NCI-H2081 treated with DMSO at 0.1 percent for 48 hours (cell line): ENCODE measurements around the gene ITPRIP.

ENCODE experiments used
- DNase-seq: peaks from one replicate; lab custom pipeline; 2025; lab: John Stamatoyannopoulos, UW

Gene ITPRIP

DNA sequence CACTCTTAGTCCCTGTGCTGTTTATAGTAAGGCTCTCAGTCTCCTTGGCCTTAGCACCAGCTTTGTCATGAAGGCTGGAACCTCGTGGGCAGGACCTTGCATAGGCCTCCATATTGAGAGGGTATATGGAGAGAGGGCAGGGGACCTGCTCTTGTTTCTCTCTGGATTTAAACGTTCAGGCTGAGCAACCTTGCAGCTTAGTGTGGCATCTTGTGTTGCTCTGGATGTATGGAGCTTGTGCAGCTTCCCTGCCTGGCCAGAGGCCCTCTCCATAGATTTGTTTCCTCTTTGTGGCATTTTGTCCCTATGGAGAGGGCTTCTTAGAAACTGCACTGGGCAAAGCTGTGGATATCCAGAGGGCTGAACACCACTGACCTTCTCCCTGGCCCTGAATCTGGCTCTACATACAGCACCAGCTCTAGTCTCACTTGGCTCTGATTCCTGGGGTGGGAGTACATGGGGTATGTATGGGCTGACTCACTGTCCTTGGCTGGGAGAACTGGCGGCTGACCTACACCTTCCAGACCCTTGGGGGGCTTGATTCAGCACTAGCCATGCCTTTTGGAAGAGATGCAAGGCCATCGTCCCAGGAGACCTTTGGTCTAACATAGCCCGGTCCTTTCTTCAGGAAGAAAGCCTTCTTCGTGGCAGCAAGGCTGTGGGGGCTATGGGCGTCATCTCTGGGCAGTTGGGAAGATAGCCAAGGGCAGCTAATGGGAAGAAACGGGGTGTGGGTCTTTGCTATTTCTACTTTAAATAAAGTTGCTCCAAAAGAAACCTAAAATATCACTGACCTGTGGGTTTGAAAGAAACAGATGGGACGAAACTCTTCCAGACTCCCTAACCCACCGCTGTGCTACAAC is 30.5 kb downstream of the ITPRIP start:
- DNase-seq, result no peak

DNA sequence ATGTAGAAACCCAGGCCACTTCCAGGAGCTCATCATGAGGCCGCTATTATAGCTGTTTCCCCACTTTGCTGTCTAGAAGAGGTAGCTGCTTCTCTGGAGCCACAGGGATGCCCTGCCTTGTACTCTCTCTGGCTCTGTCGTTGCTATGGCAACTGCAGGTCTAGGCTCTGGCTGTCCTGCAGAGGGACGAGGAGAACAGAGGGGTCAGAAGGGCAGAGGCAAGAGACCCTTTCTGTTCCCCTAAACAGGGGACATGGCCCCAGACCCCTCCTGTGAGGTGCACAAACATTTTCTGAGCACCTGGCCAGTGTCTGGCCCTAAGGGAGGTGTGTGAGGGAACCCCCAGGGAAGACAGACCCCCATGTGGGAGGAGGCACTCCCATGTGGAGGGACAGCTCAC is 31.4 kb downstream of the ITPRIP start:
- no peak for DNase-seq

DNA sequence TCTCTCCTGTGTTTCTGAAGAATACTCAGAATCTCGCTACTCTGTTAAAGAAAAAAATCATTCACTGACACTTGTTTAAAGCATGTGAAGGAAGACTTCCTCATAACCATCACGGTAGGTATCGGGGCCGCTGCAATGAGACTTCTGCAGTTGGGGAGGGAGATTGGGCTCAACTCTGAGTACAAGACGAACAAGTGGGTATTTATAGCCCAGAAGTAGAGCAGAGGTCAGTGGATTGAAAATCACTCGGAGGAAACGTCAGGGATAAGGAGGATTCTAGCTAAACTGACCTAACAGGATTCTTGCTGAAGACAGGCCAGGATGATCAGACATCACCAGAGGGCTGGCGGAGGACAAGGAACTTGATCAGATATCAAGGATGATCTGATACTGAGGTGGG is 33.3 kb downstream of the ITPRIP start:
- DNase-seq, result no peak

DNA sequence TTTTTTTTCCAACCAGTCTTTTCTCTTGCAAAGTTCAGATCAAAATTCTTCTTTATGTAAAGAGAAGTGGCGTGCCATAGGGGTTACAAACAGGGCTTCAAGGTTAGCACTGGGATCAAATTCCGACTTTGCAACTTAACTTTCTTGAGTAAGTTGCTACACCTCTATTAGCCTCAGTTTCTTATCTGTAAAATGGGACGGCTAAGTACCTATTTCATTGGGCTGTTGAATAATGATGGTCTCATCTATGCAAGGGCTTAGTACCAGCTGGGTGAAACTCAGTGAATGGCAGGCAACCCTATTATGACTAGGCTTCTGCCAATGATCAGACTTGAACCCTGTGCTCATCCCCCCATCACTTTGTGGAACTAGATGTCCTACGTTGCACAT is 33.9 kb downstream of the ITPRIP start:
- no peak for DNase-seq

DNA sequence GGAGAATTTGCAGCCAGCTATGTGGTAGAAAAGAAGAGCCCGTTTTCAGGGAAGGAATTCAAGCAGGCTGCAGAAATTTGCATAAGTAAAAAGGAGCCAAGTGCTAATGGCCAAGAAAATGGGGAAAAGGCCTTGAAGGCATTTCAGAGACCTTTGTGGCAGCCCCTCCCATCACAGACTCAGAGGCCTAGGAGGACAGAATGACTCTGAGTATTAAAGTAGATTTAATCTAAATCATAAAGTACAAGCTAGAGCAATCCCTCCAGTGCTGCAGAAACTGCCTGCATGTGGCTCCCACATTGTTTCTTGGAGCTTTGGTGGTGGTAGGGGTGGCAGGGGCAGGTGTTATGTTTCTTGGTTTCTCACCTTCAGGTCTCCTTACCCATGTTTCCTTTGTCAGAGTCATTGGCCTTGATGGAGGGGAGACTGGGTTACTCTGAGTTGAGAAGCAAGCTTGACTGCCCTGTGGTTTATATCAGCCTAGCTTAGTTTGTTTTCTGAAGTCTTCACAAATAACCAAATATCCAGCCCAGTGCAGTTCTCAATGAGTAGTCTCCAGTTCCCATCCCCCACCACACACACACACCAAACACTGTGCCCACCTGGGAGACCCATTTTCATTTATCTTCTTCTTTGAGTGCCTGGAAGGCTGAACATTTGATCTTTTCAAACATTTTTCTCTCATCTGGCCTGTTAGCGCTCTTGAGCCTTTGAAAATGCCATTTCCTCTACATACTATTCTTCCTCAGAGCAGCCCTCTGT is 34.5 kb downstream of the ITPRIP start:
- no peak for DNase-seq

DNA sequence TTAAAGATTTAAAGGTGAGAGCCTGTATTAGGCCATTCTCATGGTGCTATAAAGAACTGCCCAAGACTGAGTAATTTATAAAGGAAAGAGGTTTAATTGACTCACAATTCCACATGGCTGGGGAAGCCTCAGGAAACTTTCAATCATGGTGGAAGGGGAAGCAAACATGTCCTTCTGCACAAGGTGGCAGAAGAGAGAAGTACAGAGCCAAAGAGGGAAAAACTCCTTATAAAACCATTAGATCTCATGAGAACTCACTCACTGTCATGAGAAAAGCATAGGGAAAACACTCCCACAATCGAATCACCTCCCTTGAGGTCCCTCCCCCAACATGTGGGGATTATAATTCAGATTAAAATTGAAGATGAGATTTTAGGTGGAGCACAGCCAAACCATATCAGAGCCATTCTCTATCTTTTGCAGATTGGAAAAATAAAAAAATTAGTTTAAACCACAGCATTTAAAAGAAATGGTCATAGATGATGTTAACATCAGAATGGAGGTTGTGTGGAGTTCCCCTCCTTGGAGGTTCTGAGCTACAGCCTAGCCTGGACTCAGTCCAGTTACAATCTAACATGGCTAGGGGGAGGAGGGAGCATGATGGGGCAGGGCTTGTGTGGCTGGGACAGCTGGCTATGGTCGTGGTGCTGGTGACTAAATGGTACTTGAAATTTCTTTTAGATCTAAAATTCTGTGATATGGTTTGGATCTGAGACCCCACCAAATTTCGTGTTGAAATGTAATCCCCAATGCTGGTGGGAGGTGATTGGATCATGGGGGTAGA is 36.2 kb downstream of the ITPRIP start:
- DNase-seq, result no peak

DNA sequence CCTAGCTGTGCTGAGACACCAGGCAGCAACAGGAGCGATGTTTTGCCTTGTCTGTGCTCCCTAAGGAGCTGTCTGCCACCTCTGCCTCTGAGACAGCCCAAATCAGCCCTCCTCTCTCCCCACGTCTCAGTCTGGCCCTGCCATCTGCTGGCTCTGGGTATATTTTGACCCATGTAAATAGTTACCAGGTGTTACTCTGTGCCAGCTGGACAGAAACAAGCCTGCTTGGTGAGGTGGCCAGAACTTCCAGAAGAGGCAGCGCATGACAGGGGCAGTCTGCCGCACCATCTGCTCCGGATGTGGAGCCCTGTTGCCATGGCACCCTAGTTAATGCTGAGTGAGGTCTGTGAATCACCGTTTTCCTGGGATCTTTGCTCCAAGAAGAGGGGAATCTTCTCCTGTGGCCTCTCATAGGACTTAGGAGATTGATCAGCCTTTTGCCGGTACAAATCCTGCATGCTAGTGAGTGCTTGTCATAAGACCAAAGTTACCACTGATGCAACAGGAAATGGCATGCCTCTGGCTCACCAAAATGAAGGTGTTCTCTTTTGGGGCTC is 37.5 kb downstream of the ITPRIP start:
- DNase-seq, result peak; percentile 38

DNA sequence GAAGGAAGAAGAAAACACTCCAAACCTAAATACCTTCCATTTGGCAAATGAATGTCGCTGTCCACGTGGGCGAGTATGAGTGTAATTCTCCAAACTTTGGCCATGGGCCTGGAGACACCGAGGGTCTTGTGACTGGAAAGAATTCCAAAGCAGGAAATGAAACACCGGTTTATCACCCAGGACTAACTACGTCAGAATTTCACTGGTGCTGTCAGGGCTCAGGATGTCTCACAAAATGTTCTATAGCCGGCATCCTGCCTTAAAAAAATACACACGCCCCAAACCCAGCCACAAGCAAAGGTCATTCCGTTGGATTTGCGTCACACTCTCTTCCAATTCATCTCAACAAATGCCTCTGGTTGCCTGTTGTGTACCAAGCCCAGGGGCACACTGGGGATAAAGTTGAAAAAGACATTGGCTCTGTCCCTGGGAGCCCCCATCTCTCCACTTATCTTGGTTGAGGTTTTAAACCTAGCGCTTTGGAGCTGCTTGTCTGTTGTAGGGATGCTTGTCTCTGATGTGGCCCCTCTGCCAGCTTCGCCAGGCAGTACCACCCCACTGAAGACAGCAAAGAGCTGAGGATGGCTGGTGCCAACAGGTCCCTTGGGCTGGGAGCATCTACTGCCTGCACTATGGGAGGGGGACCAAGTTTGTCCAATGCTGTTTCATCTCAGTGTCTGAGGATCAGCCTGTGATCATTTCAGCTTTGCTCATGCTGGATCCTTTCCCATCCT is 38.1 kb downstream of the ITPRIP start:
- DNase-seq, result no peak

DNA sequence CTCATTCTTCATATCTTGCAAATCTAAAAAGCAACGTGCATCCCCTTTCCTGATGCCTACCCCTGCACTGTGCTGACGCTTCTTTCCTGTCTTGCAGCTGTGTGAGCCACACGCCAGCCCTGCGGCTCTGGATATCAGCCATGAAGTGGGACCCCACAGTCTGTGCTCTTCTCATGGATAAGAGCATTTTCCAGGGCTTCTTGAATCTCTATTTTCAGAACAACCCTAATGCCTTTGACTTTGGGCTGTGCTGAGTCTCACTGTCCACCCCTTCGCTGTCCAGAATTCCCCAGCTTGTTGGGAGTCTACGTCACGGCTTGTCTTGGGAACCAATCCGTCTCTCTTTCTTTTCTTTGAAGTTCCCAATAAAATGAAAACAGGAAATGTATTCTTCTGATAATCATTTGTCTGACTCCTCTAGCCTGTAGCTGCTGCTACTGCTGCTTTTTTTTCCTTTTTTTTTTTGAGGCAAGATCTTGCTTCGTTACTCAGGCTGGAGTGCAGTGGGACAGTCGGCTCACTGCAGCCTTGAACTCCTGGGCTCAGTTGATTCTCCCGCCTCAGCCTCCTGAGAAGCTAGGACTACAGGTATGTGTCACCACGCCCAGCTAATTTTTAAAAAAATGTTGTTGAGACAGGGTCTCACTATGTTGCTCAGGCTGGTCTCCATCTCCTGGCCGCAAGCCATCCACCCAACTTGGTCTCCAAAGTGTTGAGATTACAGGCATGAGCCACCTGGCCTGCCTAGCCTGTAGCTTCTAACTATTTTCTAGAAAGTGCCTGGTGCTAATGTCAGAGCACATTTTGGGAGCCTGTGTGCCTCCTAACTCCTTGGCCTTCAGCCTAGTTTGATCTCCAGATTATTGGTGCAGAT is 39.0 kb downstream of the ITPRIP start:
- no peak for DNase-seq

DNA sequence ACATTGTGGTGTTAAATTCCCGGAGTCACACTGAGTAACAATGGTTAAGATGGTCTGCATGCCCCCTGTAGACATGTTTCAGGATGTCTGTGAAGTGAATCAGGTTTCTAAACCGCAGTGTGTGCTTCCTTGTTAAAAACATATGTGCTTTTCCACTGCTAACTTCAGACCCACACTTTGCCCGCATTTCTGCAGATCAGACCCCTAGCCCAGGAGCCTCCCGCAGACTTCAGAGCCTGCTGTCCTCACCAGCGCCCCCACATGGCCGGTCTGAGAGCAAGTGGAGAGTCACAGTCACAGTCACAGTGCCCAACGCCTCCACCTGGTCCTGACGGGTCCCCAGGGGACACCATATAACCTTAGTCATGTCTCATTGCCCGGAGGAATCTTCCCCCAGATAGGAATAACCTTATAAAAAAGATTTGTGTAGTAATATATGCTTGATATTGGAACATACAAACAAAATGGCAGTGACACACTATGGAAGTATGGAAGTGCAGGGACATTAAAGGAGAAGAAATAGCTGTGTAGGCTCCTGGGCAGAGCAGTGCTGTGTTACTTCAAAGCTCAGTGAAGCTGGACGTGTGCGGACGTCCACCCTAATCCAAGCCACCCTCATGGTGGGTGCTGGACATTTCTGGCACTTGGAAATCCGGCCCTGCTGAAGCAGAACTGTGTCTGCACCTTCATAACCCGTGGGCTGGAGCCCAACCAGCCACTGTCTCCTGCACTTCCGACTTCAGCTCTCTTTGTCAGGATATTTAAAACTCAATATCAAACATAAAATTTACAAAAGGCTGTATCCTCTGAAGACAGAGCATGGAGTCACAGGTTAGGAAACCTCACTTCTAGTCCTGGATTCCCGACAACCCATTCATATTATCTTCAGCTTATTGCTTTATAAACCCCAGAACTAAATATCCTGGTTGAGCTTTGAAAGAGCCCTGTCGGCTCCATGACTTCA is 40.3 kb downstream of the ITPRIP start:
- no peak for DNase-seq

DNA sequence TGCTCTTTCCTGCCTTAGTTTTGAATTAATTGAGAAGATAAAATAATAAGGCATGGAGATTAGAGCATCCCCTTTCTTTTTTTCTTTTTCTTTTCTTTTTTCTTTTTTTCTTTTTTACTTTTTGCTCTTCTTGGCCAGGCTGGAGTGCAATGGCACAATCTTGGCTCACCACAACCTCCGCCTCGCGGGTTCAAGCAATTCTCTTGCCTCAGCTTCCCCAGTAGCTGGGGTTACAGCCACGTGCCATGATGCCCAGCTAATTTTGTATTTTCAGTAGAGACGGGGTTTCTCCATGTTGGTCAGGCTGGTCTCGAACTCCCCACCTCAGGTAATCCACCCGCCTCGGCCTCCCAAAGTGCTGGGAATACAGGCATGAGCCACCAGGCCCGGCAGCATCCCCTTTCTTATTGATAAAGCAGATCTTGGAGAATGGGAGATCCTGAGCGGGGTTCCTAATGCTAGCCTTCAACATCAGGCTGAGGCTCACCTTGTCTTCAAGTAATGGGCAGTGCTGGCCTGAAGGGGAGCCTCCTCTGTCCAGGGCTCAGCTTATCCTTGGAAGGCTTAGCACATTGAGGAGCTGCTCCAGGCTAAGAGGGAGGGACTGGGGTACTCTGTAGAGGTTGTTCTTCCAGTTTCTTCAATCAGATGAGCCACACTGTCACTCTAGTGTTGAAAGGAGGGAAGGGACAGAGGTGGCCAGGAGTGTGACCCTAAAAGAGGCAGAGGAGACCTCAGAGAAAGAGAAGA is 41.4 kb downstream of the ITPRIP start:
- no peak for DNase-seq

DNA sequence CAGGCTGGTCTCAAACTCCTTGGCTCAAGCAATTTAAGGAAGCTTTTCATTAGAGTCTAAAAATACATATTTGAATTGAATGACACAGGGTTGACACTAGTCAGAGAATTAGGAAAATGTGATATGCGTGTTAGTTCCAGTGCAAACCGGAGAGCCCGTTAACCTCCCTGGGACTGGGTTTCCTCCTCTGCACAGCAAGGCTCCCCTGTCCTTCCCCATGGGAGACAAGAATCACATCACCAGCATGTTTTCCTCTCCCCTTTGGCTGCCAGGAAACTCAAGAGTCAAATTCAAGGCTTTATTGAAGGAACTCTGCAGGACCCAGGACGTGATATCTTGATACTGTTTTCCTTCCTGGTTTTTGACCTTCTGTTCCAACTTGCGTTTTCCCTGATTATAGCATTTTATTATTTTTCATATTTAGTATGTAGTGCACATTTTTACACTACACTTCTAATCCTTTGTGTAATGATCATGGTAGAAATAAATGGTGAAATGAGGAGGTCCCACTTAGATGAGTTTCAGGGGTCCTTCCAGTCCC is 44.4 kb downstream of the ITPRIP start:
- no peak for DNase-seq

DNA sequence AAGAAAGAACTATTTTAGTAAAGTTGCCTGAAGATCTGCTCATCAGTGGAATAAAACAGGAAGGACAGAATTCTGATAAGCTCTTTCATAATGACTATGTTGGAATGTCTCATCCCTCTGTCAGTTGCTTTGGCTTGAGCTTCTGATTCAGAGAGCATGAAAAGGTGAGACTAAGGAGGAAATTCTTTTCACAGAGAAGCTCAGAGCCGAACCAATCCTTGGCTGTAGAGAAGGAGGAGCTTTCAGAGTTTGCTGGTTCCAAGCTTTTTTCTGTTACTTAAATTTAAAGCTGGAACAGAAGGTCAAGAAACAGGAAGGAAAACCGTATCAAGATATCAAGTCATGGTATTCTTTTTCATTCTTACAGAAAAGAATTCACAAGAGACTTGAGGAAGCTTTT is 45.3 kb downstream of the ITPRIP start:
- DNase-seq, result no peak

DNA sequence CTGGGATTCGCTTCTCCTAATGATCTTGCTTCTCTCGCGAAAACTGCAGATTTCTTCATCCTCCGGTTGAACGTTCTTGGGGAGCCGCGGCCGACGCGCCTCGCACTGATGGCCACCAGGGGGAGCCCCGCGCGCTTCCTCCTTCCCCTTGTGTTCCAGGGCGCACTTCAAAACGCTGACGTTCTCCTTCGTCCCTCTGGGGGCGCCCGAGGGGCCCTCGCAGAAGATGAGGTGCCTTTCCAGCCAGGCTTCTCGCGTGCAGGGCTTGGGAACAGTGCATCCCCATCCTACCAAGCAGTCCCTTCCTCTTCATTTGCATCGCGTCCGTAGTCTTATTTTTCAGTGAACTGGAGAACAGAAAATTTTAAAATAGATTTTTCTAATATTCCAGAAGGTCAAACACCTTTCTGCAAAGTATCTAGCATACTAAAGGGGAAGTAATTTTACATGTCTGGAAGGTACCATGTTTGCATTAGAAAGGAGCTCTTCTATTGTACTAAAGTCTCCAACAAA is 46.8 kb downstream of the ITPRIP start:
- peak; percentile 28 for DNase-seq

DNA sequence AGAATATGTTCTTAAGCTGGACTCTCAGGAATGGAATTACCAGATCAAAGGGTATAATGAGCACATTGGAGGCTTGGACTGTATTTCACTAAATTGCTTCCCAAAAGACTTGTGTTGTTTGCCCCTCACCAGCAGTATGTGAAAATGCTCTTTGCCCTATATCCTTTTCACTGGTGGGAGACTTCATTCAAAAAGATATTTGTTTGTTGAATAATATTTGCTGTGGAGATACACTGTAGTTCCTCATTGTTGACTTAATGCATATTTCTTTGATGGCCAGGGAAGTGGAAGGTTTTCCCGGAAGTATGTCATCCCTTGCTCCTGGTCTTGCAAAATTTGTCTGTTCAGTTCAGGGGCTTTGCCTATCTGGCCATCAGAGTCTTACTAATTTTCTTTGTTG is 49.9 kb downstream of the ITPRIP start:
- no peak for DNase-seq

DNA sequence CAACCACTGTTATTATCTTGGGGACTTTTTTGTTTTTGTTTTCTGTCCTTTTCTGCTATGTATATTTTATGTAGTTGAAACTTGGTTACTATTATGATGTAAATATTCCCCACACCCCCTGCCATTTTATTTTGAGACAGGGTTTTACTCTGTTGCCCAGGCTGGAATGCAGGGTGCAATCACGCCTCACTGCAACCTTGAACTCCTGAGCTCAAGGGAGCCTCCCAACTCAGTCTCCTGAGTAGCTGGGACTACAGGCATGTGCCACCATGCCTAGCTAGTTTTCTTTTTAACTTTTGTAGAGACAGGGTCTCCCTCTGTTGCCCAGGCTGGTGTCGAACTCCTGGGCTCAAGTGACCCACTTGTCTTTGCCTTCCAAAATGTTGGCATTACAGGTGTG is 51.3 kb downstream of the ITPRIP start:
- DNase-seq, result no peak

DNA sequence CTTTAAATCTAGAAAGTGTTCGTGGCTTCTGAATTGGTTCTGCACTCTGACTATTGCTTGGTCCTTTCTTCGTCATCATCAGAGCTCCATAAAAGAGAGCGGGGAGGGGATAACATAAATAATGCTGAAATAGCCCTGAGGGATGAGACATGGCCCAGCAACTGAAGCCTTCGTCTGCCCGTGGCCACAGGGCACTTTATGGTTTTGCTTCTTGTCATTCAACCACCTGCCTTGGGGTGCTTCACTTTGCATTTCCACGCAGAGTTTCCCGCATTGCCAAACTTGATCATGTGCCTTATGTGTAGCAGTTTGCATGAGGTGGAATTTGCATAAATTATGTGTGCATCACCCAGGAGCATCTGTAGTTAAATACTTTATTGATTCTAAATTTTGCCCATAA is 53.4 kb downstream of the ITPRIP start:
- no peak for DNase-seq

DNA sequence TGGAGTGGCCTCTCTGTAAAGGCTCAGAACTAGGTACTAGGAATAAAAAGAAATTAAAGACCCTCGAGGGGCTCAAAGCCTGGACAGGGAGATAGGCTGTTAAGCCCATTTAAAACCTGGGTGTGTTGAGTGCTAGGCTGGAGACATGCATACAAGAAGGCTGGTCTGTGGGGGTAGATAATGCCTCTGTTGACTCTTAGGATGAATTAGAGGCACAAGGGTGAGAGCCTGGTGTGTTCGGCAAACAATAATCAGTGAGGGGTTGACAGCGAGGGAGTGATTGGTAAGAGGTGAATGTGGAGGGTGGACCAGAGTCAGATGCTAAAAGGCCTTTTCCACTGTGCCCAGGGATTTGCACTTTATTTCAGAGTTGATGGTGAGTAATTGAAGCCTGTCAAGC is 56.6 kb downstream of the ITPRIP start:
- DNase-seq, result no peak
